HK-2 (cell line): Measurements from ENCODE around the gene KSR1.
"Not testable (repeated sequence)": the region's sequence is repeated elsewhere in the genome, so short reads cannot be mapped to it uniquely, and the experiment has no call there.

ENCODE experiments used
- DNase-seq: peaks from one replicate; pipeline ENCODE4 v3.0.0-alpha.2; 2018; ENCODE audit not compliant: unreplicated experiment

The KSR1 gene

DNA sequence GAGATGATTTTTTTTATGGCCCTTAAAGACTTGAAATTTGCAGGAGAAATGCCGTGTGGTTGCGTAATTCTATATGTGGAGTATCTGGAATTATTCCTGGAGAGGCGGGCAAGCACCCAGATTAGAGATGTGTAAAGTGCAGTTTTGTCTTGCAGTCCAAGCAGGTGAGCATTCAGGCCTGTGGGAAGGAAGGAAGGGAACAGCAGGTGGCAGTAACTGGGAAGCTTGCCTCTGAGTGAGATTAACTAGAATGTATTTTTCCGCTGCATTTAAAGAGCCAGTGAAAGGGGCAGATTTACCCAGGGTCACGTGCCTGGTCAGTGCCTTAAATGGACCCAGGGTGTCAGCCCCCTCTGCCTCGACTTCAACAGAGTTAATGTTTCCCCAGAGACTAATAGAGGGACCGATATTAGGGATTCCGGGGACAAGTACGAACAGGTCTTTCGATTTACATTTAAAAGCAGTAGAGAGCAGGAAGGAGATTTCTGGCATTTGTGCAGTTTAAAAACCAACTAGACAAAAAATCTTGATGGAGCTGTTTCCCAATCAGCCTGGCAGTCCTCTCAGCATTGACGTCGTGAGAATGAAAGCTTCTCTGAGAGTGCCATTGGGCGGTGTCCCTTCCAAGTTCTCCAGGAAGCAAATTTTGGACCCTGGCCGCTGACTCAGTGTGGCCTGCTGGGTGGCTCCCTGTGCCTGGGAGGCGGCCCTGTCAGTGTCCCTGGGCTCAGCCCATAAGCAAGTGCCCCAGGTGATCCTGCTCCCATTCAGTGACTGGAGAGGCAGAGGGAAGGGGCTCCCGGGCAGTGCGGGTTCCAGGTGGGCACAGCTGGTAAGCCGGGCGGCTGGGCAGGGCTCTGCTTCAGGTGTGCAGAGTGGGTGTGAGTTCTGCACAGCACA, 38.2 kb downstream of the KSR1 start:
- DNase-seq, result no peak

DNA sequence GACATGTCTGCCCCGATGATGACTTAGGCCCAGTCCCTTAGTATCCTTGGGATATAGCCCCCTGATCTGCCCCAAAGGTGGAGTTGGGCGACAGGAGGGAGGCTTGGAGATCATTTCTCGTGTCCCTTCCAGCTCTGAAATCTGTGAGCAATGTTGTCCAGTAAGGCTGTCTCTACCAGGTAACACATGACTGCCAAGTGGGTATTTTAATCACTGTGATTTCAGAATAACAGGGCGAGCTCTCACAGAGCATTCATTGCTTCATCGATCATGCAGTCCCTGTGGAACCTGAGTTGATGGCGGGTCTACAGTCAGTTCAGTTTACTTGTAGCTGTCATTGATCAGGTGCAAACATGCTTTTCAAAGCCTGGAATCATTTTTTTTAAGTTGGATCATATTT, 39.2 kb downstream of the KSR1 start:
- DNase-seq, result no peak

GRCh38 chr17:27496005-27496404, 39.8 kb downstream of the KSR1 start:
- DNase-seq, result no peak

GRCh38 chr17:27496437-27496943, 40.2 kb downstream of the KSR1 start:
- no peak for DNase-seq

- no peak for DNase-seq
Observed at GRCh38 chr17:27496971-27497370, 40.7 kb downstream of the KSR1 start.

GRCh38 chr17:27497696-27498095, 41.4 kb downstream of the KSR1 start:
- DNase-seq, result no peak

DNA sequence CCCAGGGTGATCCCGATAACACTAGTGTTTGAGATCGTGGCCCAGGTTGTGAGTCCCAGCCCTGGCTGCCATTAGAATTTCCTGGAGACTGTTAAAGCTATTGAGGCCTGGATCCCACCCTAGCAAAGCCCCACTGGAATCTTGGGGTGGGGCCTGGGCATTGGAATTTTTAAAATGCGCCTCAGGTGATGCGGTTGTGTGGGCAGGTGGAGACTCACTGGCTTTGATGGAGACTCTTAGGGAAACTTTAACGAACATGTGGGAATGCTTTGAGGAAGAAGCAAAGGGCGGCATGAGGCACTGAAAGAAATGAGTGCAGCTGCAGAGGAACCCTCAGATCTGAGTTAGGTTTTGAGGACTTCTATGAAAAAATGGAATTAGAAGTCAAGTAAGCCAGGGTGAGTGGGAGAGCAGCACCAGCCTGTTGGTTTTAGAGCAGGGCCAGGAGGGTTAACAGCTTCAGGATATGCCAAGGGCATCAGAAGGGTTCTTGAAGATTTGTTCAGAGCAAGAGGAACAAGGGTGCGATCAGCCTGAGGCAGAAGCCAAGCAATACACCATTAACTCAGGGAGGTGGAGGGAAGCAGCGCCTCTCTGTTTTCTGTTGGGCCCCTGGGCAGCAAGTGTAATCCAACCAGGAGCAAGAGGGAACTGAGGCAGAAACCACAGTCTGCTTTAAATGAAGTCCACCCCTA, 42.5 kb downstream of the KSR1 start:
- no peak for DNase-seq

DNA sequence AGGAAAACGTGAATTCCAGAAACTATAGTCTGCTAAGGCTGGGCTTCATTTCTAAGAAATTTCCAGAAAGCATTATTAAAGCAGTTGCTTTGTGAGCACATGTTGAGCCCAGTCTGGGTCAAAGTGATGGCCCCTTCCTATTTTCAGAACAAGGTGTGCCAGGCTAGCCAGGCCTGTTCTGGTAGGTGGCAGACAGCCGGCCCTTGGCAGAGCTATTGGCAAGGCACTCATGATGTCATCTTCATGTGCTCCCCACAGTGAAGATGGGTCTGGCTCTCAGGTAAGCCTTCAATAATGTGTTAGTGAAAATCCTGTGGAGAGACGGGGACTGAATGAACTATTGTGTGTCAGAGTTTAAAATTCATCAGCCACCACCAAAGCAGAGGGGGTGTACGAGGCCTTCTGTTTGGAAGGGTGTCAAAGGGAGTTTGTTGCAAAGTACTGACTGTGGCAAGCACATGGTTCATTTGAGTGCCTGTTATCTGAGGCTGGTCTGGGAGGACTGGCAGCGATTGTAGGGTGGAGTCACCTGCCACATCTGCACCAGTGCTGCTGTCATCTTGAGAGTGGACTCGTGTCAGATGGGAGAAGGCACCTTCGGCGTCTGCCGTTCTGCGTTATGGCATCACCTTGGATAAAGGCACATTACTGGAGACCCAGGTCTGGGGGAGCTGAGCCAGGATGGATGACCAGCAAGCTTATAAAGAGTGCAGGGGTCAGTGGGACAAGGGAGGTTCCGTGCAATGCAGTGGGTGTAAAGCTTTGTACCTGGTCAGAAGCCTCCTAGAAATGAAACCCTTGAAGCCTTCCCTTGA, 43.4 kb downstream of the KSR1 start:
- DNase-seq, result no peak

- not testable (repeated sequence) for DNase-seq
Observed at GRCh38 chr17:27501338-27501737, 45.1 kb downstream of the KSR1 start.

GRCh38 chr17:27502526-27503324, 46.5 kb downstream of the KSR1 start:
- DNase-seq, result no peak

GRCh38 chr17:27503611-27504010, 47.4 kb downstream of the KSR1 start:
- no peak for DNase-seq

GRCh38 chr17:27504188-27504995, 48.1 kb downstream of the KSR1 start:
- no peak for DNase-seq

DNA sequence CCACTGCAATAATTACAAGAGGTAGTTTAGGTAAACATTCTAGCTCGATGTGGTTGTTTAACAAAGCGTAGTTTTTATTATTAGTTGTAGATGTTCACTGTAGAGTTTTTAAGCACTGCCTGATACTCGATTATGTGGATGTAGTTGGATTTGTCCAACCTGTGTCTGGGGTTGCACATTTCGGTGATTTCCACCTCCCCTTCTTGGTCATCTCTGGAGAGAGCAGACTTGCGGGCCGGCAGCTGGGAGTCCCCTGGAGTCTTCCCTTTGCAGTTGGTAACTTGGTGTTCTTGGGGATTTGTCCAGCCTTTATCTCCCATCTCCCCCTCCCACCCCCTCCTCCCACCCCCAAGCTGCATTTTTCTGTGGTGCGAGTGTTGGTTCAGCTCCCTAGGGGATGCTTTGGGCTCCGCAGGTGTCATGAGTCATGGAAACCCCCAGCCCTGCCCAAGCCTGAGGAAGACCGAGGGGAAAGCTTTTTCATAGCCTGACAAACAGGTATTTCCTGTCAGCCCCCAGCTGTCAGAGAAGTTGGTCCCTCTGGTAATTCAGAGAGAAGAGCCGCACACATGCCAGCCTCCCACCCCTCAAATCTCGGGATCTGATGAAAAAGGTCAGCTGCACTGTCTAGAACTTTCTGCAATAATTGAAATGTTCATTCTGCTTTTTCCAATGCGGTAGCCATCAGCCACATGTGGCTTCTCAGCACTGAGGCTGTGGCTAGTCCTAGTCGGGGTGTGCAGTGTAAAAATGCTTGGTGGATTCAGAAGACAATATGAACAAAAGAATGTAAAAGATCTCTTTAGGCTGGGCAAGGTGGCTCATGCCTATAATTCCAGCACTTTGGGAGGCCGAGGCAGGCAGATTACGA, 50.3 kb downstream of the KSR1 start:
- no peak for DNase-seq

- no peak for DNase-seq
Observed at GRCh38 chr17:27511168-27511883, 55.1 kb downstream of the KSR1 start.

DNA sequence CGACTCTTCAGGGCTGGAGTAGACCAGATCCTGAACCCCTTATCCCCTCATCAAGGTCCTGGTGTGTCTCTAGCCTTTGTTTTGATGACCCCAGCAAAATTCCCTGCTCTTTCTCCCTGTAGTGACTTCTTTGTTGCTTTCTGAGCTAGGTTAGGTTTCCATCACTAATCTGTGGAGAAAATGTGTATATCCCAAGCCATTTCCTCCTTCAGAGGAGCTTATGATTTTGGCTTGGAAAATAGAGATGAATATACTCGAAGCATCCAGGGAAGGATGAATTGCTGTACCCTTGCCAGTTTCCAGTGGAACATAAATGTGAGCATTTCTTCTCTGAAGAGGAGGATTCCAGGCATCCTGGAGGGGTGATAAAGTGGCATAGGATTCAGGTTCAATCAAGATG, 55.8 kb downstream of the KSR1 start:
- no peak for DNase-seq

DNA sequence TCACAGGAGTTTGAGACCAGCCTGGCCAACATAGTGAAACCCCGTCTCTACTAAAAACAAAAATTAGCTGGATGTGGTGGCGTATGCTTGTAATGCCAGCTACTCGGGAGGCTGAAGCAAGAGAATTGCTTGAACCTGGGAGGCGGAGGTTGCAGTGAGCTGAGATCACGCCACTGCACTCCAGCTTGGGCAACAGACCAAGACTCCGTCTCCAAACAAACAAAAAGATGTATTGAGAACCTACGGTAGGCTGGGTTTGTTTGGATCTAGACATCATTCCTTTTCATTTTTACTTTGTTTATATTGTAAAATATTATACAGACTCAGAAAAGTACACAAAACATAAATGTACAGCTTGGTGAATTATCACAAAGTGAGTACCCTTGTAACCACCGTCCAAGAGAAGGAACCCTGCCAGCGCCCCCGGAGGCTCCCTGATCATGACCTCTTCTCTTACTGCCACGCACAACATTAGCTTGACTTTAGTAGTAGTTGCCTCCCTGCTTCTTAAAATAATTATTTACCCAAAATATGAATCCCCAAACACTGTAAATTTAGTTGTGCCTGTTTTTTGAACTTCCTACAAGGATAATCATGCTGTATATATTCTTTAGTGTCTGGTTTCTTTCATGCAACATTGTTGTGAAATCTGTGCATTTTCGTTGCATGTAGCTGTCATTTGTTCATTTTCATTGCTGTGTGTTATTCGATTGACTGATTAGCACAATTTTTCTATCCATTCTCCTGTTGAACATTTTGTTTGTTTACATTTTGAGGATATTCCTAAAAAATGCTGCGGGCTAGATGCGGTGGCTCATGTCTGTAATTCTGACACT, 56.5 kb downstream of the KSR1 start:
- DNase-seq, result no peak

GRCh38 chr17:27513849-27514248, 57.6 kb downstream of the KSR1 start:
- no peak for DNase-seq
